Nephron progenitor cell (in vitro differentiated cells): Measurements from ENCODE around the gene SCYL1.
A peak's percentile ranks its signal among the peaks of the same experiment; 100 is the strongest.

Source experiments
- DNase-seq: peaks from one replicate; pipeline ENCODE4 v3.0.0; 2021
- H3K27ac Mint-ChIP-seq: 2 replicates; pipeline ENCODE4 v1.8.0; 2021; ENCODE audit warnings: mild to moderate bottlenecking, moderate library complexity, mixed read lengths
- H3K27me3 Mint-ChIP-seq: 2 replicates; pipeline ENCODE4 v1.8.0; 2021; ENCODE audit warnings: mild to moderate bottlenecking, low read depth, mixed read lengths; ENCODE audit not compliant: poor library complexity
- H3K36me3 Mint-ChIP-seq: 2 replicates; pipeline ENCODE4 v1.8.0; 2021; ENCODE audit warnings: low read depth, mixed read lengths
- H3K4me1 Mint-ChIP-seq: 2 replicates; pipeline ENCODE4 v1.8.0; 2021; ENCODE audit warnings: mixed read lengths
- H3K4me3 Mint-ChIP-seq: 2 replicates; pipeline ENCODE4 v1.8.0; 2021; ENCODE audit warnings: mild to moderate bottlenecking, moderate library complexity, mixed read lengths
- H3K9me3 Mint-ChIP-seq: 2 replicates; pipeline ENCODE4 v1.8.0; 2021; ENCODE audit warnings: mild to moderate bottlenecking, moderate library complexity, mixed read lengths
- TF ChIP-seq, protein P1 (sequence below): fragments of 200-600 bp; sonication (generic); IDR thresholded peaks from 2 replicates; pipeline ENCODE4 v1.5.0; 2021; ENCODE audit warnings: antibody characterized with exemption

SCYL1 gene

DNA sequence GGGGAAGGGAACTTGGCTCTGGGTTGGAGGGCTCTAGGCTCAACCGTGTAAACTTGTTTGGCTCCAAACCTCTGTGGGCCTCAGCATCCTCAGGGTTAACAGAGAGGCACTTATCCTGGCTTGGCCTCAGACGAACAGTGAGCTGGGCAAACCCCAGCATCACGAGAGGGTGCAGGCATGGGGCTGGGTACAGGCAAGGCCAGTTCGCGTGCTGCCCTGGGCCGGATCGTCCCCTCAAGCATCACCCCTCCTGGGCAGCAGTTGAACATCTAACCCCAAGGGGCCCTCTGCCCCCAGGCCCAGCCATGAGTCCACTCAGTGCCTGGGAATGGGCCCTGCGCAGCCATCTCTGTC lies 52.9 kb downstream of the SCYL1 start:
- no peaks in the 10 kb centered on the region for H3K36me3 Mint-ChIP-seq
- H3K9me3 Mint-ChIP-seq, result no peaks in the 10 kb centered on the region
- H3K4me1 Mint-ChIP-seq, result peaks cover 46% of the 10 kb centered on the region
- TF ChIP-seq, protein P1, sequence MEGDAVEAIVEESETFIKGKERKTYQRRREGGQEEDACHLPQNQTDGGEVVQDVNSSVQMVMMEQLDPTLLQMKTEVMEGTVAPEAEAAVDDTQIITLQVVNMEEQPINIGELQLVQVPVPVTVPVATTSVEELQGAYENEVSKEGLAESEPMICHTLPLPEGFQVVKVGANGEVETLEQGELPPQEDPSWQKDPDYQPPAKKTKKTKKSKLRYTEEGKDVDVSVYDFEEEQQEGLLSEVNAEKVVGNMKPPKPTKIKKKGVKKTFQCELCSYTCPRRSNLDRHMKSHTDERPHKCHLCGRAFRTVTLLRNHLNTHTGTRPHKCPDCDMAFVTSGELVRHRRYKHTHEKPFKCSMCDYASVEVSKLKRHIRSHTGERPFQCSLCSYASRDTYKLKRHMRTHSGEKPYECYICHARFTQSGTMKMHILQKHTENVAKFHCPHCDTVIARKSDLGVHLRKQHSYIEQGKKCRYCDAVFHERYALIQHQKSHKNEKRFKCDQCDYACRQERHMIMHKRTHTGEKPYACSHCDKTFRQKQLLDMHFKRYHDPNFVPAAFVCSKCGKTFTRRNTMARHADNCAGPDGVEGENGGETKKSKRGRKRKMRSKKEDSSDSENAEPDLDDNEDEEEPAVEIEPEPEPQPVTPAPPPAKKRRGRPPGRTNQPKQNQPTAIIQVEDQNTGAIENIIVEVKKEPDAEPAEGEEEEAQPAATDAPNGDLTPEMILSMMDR, result no peak
- peak overlapping the region; percentile 33 for H3K4me3 Mint-ChIP-seq
- H3K27ac Mint-ChIP-seq, result no peak overlapping the region
- H3K27me3 Mint-ChIP-seq, result peaks cover 25% of the 10 kb centered on the region
- DNase-seq, result no peak

GRCh38 chr11:65578134-65578533 lies 53.3 kb downstream of the SCYL1 start:
- Mint-ChIP-seq H3K27ac (no peak overlapping the region), H3K27me3 (peaks cover 29% of the 10 kb centered on the region), H3K4me1 (peaks cover 42% of the 10 kb centered on the region), H3K36me3 (no peaks in the 10 kb centered on the region), H3K4me3 (peak overlapping the region; percentile 33), H3K9me3 (no peaks in the 10 kb centered on the region)
- TF ChIP-seq, protein P1, result no peak
- no peak for DNase-seq

DNA sequence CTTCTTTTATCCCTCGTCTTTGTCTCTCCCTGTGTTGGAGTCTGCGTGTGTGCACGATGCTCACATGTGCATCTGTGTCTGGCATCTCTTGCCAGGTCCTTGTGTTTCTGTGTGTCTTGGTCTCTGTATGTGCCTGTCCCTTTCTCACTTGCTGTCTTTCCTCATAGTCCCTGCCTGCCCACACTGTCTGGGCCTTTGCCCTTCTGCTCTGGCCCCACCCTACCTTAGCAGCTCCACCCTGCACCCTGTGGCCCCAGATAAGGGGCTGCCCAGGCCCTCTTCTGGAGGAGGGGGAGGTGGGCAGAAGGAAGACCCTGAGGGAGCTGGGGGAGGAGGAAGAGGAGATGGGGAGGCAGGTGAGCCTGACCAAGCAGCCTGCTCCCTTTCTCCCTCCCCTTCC lies 53.8 kb downstream of the SCYL1 start:
- no peaks in the 10 kb centered on the region for H3K36me3 Mint-ChIP-seq
- H3K27me3 Mint-ChIP-seq, result peaks cover 32% of the 10 kb centered on the region
- H3K27ac Mint-ChIP-seq, result no peak overlapping the region
- H3K4me1 Mint-ChIP-seq, result peaks cover 37% of the 10 kb centered on the region
- no peak for DNase-seq
- TF ChIP-seq, protein P1, result no peak
- peak overlapping the region; percentile 52 for H3K4me3 Mint-ChIP-seq
- H3K9me3 Mint-ChIP-seq, result no peaks in the 10 kb centered on the region

DNA sequence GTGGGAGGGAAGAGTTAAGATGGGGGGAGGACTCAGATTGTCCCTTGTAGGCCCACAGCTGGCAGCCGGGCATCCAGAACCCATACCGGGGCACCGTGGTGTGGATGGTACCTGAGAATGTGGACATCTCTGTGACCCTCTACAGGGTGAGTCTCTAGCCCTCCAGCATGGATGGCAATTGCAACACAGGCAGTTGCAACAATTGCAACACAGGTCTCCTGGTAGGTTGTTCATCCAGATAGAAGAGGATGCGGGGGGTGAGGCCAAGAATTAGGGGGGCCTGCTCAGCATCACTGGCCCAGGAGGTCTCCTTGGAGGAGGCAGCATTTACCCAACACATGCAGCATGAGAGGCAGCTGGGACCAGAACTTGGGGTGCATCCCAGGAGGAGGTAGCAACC lies 54.4 kb downstream of the SCYL1 start:
- TF ChIP-seq, protein P1, result no peak
- Mint-ChIP-seq H3K9me3 (no peaks in the 10 kb centered on the region), H3K27ac (no peak overlapping the region), H3K27me3 (peaks cover 37% of the 10 kb centered on the region), H3K4me1 (peaks cover 37% of the 10 kb centered on the region), H3K4me3 (no peak overlapping the region), H3K36me3 (no peaks in the 10 kb centered on the region)
- DNase-seq, result no peak

- DNase-seq, result no peak
- peaks cover 35% of the 10 kb centered on the region for H3K27me3 Mint-ChIP-seq
- no peaks in the 10 kb centered on the region for H3K9me3 Mint-ChIP-seq
- peaks cover 36% of the 10 kb centered on the region for H3K4me1 Mint-ChIP-seq
- TF ChIP-seq, protein P1, result no peak
- no peak overlapping the region for H3K4me3 Mint-ChIP-seq
- H3K27ac Mint-ChIP-seq, result no peak overlapping the region
- no peaks in the 10 kb centered on the region for H3K36me3 Mint-ChIP-seq
These were observed 55.3 kb downstream of the SCYL1 start for GRCh38 chr11:65580031-65580692.

DNA sequence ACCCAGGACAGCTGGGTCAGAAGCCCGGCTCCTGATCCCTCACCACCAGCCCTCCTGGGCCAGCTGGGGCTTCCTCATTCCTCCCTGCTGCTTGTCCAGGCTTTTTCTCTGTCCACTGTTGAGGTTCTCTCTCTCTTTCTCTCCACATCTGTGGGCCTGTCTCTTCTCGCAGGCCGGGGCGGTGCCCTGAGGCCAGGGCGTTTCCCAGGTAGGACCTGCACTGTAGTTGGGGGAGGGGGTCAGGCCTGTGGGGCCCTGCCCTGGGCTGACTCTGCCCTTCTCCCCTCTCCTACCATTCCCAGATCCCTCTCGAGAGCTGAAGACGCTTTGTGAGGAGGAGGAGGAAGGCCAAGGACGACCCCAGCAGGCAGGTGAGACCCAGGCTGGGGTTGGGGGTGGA lies 55.9 kb downstream of the SCYL1 start:
- no peaks in the 10 kb centered on the region for H3K36me3 Mint-ChIP-seq
- no peak for DNase-seq
- TF ChIP-seq, protein P1, result no peak
- H3K4me3 Mint-ChIP-seq, result no peak overlapping the region
- H3K9me3 Mint-ChIP-seq, result no peaks in the 10 kb centered on the region
- peaks cover 35% of the 10 kb centered on the region for H3K27me3 Mint-ChIP-seq
- H3K27ac Mint-ChIP-seq, result no peak overlapping the region
- peaks cover 30% of the 10 kb centered on the region for H3K4me1 Mint-ChIP-seq
